Measurements from ENCODE around the gene CASZ1.

- TF ChIP-seq CTCF (IDR thresholded peaks at IDR 0.05), result no peak
- TF ChIP-seq POLR2A (IDR thresholded peaks at IDR 0.05), result no peak
Observed at GRCh38 chr1:10802944-10803715, 6.7 kb upstream of the CASZ1 start.

All from testis (tissue), 2 donors.